Fibroblast of the aortic adventitia (primary cell): ENCODE measurements around the gene PYDC1. TPM values are rescaled to one million over a fixed set of nuclear protein-coding genes. Genes with fewer than 3 reads are reported as not detected.
A peak's percentile ranks its signal among the peaks of the same experiment; 100 is the strongest.
"Not testable (repeated sequence)": the region's sequence is repeated elsewhere in the genome, so short reads cannot be mapped to it uniquely, and the experiment has no call there.

Source experiments
- DNase-seq: peaks from one replicate; pipeline ENCODE4 v3.0.0-alpha.2; 2010; ENCODE audit warnings: low read depth
- H3K4me3 ChIP-seq: 2 replicates; pipeline ENCODE4 v1.5.1; 2011; ENCODE audit warnings: low read depth, mild to moderate bottlenecking, control low read depth, low read length, moderate library complexity
- total RNA-seq: library from RNA; depleted of rRNA; stranded (reverse); fragments of >200 nt; gene quantifications from 2 replicates; pipeline ENCODE4 v1.2.3, GENCODE V29; 2012; ENCODE audit warnings: low replicate concordance
- TF ChIP-seq, protein P1 (sequence below): IDR thresholded peaks from 2 replicates; pipeline ENCODE4 v1.5.1; 2011; ENCODE audit warnings: mild to moderate bottlenecking, low read length, control low read depth, inconsistent platforms; ENCODE audit not compliant: insufficient read depth

The PYDC1 gene
- total RNA-seq, 1 donor = not detected

DNA sequence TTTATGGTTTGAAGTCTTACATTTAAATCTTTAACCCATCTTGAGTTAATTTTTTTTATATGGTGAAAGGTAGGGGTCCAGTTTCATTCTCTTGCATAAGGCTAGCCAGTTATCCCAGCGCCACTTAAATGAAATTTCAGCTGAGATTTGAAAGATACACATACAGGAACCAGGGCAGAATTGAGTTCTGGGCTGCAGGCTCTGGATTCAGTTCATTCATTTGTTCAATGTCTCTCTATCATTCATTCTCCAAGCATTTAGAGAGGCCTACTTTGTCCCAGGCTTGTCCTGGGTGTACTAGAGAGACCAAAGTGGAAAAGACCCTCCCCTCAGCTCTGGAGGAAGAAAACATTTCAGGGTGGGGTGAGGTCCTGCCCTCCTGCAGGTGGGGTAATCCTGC lies 3.6 kb downstream of the PYDC1 start:
- no peak for DNase-seq
- no peak overlapping the region for H3K4me3 ChIP-seq
- TF ChIP-seq, protein P1, sequence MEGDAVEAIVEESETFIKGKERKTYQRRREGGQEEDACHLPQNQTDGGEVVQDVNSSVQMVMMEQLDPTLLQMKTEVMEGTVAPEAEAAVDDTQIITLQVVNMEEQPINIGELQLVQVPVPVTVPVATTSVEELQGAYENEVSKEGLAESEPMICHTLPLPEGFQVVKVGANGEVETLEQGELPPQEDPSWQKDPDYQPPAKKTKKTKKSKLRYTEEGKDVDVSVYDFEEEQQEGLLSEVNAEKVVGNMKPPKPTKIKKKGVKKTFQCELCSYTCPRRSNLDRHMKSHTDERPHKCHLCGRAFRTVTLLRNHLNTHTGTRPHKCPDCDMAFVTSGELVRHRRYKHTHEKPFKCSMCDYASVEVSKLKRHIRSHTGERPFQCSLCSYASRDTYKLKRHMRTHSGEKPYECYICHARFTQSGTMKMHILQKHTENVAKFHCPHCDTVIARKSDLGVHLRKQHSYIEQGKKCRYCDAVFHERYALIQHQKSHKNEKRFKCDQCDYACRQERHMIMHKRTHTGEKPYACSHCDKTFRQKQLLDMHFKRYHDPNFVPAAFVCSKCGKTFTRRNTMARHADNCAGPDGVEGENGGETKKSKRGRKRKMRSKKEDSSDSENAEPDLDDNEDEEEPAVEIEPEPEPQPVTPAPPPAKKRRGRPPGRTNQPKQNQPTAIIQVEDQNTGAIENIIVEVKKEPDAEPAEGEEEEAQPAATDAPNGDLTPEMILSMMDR = no peak

DNA sequence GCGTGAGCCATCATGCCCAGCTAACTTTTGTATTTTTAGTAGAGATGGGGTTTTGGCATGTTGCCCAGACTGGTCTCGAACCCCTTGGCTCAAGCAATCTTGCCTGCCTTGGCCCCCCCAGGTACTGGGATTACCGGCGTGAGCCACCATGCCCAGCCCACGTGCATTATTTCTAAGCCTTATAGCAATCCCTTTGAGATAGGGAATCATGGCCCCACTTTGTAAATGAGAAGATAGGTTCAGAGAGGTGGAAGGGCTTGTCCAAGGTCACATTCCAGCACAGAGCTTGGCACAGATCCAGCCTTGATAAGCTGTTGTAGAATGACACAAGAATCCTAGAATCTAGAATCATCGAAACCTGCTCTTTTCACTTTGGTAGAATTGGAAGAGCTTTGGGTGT lies 10.2 kb downstream of the PYDC1 start:
- TF ChIP-seq, protein P1 = no peak
- no peak overlapping the region for H3K4me3 ChIP-seq
- no peak for DNase-seq

DNA sequence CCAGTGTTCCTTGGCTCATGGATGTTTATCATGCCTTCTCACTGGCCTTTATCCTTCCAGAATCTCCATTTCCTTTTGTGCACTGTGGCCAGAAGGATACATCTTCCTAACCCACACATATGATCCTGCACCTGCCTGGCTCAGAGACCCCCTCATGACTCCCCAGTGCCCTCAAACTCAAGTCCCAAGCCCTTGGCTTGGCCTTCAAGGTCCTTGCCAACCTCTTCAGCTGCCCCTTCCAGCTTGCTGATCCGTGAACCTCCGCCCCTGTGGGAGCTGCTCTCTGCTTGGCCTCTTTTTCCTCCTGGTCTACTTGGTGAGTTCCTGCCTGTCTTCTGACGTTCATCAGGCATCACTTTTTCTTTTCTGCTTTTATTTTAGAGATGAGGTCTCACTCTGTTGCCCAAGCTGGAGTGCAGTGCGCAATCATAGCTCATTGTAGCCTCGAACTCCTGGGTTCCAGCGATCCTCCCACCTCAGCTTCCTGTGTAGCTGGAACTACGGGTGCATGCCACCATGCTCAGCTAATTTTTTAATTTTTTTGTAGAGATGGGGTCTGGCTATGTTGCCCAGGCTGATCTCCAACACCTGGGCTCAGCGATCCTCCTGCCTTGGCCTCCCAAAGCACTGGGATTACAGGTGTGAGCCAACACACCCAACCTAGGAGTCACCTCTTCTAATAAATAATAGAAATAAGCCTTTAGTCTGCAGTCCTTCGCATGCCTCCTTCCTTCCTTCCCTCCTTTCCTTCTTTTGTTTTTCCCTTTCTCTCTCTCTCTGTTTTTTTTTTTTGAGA lies 11.9 kb downstream of the PYDC1 start:
- H3K4me3 ChIP-seq = no peak overlapping the region
- TF ChIP-seq, protein P1 = no peak
- no peak for DNase-seq

DNA sequence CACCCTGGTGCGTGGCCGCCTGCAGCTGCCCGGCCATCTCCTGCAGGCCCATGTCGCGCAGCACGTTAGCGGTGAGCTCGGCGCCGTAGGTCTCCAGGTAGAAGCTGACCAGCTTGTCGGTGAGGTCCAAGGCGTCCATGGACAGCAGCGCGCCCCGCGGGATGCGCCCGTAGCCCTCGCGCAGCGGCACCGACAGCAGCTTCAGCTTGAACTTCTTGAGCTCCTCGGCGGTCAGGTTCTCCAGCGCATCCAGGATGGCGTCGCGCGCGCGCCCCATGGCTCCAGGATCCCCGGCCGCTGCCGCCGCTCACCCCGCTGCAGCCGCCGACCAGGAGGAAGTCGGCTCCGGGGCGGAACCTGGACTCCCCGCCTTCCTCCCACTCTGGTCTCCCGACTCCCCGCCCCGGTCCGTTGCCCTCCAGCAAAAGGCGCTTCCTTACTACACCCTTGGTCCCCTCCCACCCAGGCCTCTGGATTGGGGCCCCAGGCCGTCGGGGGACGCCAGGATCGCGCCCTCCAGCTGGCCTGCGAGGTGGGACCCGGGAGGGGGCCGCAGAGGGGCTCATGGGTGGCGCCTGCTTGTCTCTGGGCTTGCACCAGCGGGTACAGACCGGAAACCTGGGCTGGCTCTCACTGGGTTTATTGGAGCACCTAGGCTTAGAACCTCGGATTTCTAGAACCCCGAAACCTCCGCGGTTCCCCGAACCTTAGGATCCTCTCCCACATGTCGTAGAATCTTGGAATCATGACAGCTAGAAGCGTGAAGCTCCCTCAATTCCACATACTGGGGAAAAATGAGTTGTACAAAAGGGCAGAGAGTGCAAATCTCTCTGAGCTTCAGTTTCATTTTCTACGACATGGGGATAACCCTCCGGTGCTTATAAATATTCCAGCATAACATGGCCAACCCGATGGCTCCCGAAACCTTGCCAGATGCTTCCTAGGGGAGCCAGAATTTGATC lies 14.2 kb downstream of the PYDC1 start, which contains the start of gene PYCARD:
Gene PYCARD (minus strand): TSS at position 347 of the 962 bp plus-strand sequence. CDS start 70 bp downstream, at position 277.
- peak within 1 kb of the TSS; percentile 77 for H3K4me3 ChIP-seq
- no peak for DNase-seq
- TF ChIP-seq, protein P1 = no peak

GRCh38 chr16:31201582-31202413 lies 15.1 kb downstream of the PYDC1 start:
- H3K4me3 ChIP-seq = peak overlapping the region; percentile 77
- TF ChIP-seq, protein P1 = no peak
- no peak for DNase-seq

DNA sequence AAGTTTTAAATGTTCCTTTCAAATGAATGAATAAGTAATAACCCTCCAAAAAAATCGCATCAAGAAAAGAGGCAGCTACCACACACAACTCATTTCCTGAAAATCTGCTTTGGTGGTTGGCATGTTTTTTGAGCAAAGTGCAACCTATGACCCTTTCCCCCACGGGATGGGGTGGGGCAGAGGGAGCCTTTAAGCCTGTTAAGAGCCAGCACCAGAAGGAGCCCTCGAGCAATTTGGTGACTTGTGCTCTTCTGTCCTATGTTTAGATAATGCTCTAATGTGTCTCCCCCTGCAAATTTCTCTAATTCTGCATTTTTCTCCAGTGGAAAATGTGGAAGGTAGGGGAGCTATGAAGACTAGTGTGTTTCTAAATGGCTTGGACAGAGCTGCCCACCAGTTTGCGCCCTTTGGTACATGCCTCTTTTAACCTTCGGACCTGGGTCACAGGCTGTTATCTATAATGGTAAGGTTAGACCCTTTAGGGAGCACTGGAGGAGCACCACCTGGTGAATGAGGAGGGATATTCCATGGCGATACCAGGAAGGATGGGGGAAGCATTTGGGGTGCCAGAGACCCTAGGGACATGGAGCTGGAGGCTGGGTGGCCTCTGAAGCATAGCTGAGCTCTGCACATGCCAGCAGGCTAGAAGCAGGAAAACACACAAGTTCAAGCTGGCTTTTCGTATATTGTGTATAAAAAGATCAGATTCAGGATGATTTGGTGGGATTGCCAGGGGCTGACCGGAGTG lies 15.9 kb downstream of the PYDC1 start:
- H3K4me3 ChIP-seq = peak overlapping the region; percentile 77
- TF ChIP-seq, protein P1 = peak; percentile 3

DNA sequence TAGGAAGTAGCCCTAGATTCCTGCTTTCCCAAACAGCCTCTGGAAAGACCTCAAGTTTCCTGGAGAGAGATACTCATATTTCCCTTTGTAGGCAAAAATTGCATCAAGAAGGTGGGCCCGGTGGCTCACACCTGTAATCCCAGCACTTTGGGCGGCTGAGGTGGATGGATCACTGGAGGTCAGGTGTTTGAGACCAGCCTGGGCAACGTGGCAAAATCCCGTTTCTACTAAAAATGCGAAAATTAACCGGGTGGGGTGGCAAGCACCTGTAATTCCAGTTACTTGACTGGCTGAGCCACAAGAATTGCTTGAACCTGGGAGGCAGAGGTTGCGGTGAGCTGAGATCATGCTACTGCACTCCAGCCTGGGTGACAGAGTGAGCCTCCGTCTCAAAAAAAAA lies 16.8 kb downstream of the PYDC1 start:
- not testable (repeated sequence) for H3K4me3 ChIP-seq, DNase-seq

More for the DNA sequence above, 15.9 kb downstream of the PYDC1 start:
- DNase-seq = no peak
